Stimulated activated naive B cell treated with anti-CD40 and anti-IgM and Interleukin-4, amounts not matched to agents 10 μg/mL and 1 μg/mL and 100 μg/mL, for 72 hours (primary cell): ENCODE data around the gene SLC9C1.
A peak's percentile ranks its signal among the peaks of the same experiment; 100 is the strongest.

Experiments
- ATAC-seq, 2 donors: fragments of 150-1000 bp; cut with Tn5 transposase; replicated peaks; 2 replicates each; pipeline ENCODE4 v1.10.0; 2021; ENCODE audit warnings: moderate library complexity in 1 of 2
- DNase-seq: peaks from one replicate; pipeline ENCODE4 v3.0.0; 2021
- H3K27ac Mint-ChIP-seq: one replicate; pipeline ENCODE4 v1.8.0; 2022; ENCODE audit warnings: mild to moderate bottlenecking, mixed read lengths
- H3K27me3 Mint-ChIP-seq, 2 donors: one replicate each; pipeline ENCODE4 v1.8.0; 2022; ENCODE audit warnings: mixed read lengths in 2 of 2
- H3K36me3 Mint-ChIP-seq, 2 donors: one replicate each; pipeline ENCODE4 v1.8.0; 2022; ENCODE audit warnings: mixed read lengths in 2 of 2, mild to moderate bottlenecking in 1 of 2
- H3K4me1 Mint-ChIP-seq, 2 donors: one replicate each; pipeline ENCODE4 v1.8.0; 2022; ENCODE audit warnings: mixed read lengths in 2 of 2, mild to moderate bottlenecking in 1 of 2
- H3K4me3 Mint-ChIP-seq, 2 donors: one replicate each; pipeline ENCODE4 v1.8.0; 2022; ENCODE audit warnings: mild to moderate bottlenecking in 2 of 2, mixed read lengths in 2 of 2, moderate library complexity in 1 of 2
- H3K9me3 Mint-ChIP-seq, 2 donors: one replicate each; pipeline ENCODE4 v1.8.0; 2022; ENCODE audit warnings: mixed read lengths in 2 of 2, mild to moderate bottlenecking in 1 of 2

SLC9C1 gene

GRCh38 chr3:112136959-112137693 lies 156.9 kb downstream of the SLC9C1 start:
- no peaks in the 10 kb centered on the region for H3K36me3 Mint-ChIP-seq
- H3K9me3 Mint-ChIP-seq: no peaks in the 10 kb centered on the region
- peak; percentile 26 for ATAC-seq
- DNase-seq: no peak
- peaks cover 44 to 61% of the 10 kb centered on the region in 2 donors for H3K4me1 Mint-ChIP-seq
- H3K4me3 Mint-ChIP-seq: peak overlapping the region; percentile 35 to 50
- H3K27me3 Mint-ChIP-seq: no peaks in the 10 kb centered on the region
- H3K27ac Mint-ChIP-seq: peak overlapping the region; percentile 81

- peak; percentile 50 to 55 for ATAC-seq
- Mint-ChIP-seq H3K27me3 (no peaks in the 10 kb centered on the region), H3K4me3 (peak overlapping the region; percentile 19 to 68), H3K9me3 (no peaks in the 10 kb centered on the region), H3K36me3 (no peaks in the 10 kb centered on the region), H3K27ac (peak overlapping the region; percentile 65), H3K4me1 (peaks cover 48 to 69% of the 10 kb centered on the region in 2 donors)
- no peak for DNase-seq
Measured at GRCh38 chr3:112136046-112136445, 158.0 kb downstream of the SLC9C1 start.

GRCh38 chr3:112134335-112135124 lies 159.5 kb downstream of the SLC9C1 start:
- peak overlapping the region; percentile 1 to 56 for H3K4me3 Mint-ChIP-seq
- DNase-seq: no peak
- peak overlapping the region; percentile 95 for H3K27ac Mint-ChIP-seq
- H3K9me3 Mint-ChIP-seq: no peaks in the 10 kb centered on the region
- H3K27me3 Mint-ChIP-seq: no peaks in the 10 kb centered on the region
- ATAC-seq: peak; percentile 15 to 39
- peaks cover 60 to 84% of the 10 kb centered on the region in 2 donors for H3K4me1 Mint-ChIP-seq
- H3K36me3 Mint-ChIP-seq: peaks cover 4 to 5% of the 10 kb centered on the region in 2 donors

GRCh38 chr3:112133626-112134334 lies 160.2 kb downstream of the SLC9C1 start:
- H3K36me3 Mint-ChIP-seq: peaks cover 4 to 5% of the 10 kb centered on the region in 2 donors
- H3K27ac Mint-ChIP-seq: peak overlapping the region; percentile 95
- DNase-seq: no peak
- H3K27me3 Mint-ChIP-seq: no peaks in the 10 kb centered on the region
- peaks cover 68 to 92% of the 10 kb centered on the region in 2 donors for H3K4me1 Mint-ChIP-seq
- peak overlapping the region; percentile 88 to 93 for H3K4me3 Mint-ChIP-seq
- no peak for ATAC-seq
- H3K9me3 Mint-ChIP-seq: no peaks in the 10 kb centered on the region

DNA sequence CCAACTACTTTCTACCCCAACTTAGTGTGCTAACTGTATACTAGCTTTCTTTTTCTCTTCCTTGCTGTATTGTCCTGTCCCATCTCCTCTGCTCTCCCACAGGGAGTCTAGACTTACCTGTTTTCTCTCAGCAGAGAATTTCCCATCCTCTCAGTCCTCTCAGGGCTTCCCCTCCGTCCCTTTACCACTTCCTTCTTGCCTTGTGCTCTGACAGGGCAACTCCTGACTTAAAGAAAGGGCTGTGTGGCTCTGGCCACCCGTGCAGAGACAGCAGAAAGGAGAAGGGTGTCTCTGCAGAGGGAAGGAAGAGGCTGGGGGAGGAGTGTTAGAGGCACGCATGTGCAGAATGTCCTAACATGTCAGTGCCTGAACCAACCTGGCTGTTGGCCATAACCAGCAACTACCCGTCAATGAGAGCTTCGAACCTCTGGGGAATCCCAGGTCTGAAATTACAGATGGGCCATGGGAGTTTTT lies 161.0 kb downstream of the SLC9C1 start, which contains the start of gene GCSAM:
Gene GCSAM, minus strand, starts transcription at position 274 of the 474 bp plus-strand sequence. Its CDS starts 128 bp downstream, at position 146.
- peak within 1 kb of the TSS; percentile 95 for H3K27ac Mint-ChIP-seq

GRCh38 chr3:112132554-112132953 lies 161.5 kb downstream of the SLC9C1 start:
- Mint-ChIP-seq H3K9me3 (no peaks in the 10 kb centered on the region), H3K4me1 (peaks cover 73 to 97% of the 10 kb centered on the region in 2 donors), H3K27me3 (no peaks in the 10 kb centered on the region), H3K27ac (peak overlapping the region; percentile 95), H3K36me3 (peaks cover 4 to 5% of the 10 kb centered on the region in 2 donors), H3K4me3 (peak overlapping the region; percentile 88 to 93)
- ATAC-seq (no peak), DNase-seq (no peak)

More for the DNA sequence above, 161.0 kb downstream of the SLC9C1 start, which contains the start of gene GCSAM:
- no peaks in the 10 kb centered on the region for H3K27me3 Mint-ChIP-seq
- peak within 1 kb of the TSS; percentile 88 to 93 for H3K4me3 Mint-ChIP-seq
- peak; percentile 87 for DNase-seq
- peak; percentile 87 to 88 for ATAC-seq
- H3K36me3 Mint-ChIP-seq: peaks cover 4 to 5% of the 10 kb centered on the region in 2 donors
- H3K9me3 Mint-ChIP-seq: no peaks in the 10 kb centered on the region
- H3K4me1 Mint-ChIP-seq: peaks cover 72 to 97% of the 10 kb centered on the region in 2 donors

DNA sequence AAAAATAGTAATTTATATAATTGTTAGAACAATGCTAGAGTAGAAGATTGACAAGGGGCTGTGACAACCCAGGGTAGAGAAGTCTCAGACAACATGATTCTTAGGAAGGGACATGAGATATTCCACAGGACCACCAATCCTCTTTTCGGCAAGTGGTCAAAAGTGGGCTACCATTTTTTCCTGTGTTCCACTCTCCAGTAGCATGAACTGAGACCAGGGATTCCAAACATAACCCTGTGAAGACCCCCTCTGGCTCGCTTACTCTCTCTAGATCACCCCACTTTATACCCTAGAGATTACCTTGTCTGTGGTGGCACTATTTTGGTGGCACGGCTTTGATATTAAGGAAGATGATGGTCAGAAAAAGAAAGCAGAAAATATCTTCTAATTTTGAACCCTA lies 161.9 kb downstream of the SLC9C1 start:
- ATAC-seq (no peak), DNase-seq (no peak)
- H3K9me3 Mint-ChIP-seq: no peaks in the 10 kb centered on the region
- peaks cover 69 to 97% of the 10 kb centered on the region in 2 donors for H3K4me1 Mint-ChIP-seq
- H3K36me3 Mint-ChIP-seq: peaks cover 4 to 5% of the 10 kb centered on the region in 2 donors
- peak overlapping the region; percentile 68 for H3K27ac Mint-ChIP-seq
- peak overlapping the region; percentile 88 to 93 for H3K4me3 Mint-ChIP-seq
- H3K27me3 Mint-ChIP-seq: no peaks in the 10 kb centered on the region

GRCh38 chr3:112131111-112131510 lies 162.9 kb downstream of the SLC9C1 start:
- H3K4me3 Mint-ChIP-seq: peak overlapping the region; percentile 49 to 53
- no peaks in the 10 kb centered on the region for H3K27me3 Mint-ChIP-seq
- H3K27ac Mint-ChIP-seq: no peak overlapping the region
- DNase-seq: no peak
- no peaks in the 10 kb centered on the region for H3K9me3 Mint-ChIP-seq
- no peak for ATAC-seq
- peaks cover 4 to 11% of the 10 kb centered on the region in 2 donors for H3K36me3 Mint-ChIP-seq
- H3K4me1 Mint-ChIP-seq: peaks cover 68 to 97% of the 10 kb centered on the region in 2 donors

- Mint-ChIP-seq H3K4me3 (peak overlapping the region; percentile 22 to 49), H3K27ac (peak overlapping the region; percentile 48)
Measured at GRCh38 chr3:112130638-112130993, 163.4 kb downstream of the SLC9C1 start.

GRCh38 chr3:112129925-112130637 lies 163.9 kb downstream of the SLC9C1 start:
- ATAC-seq (no peak), DNase-seq (no peak)
- peaks cover 71 to 97% of the 10 kb centered on the region in 2 donors for H3K4me1 Mint-ChIP-seq
- H3K36me3 Mint-ChIP-seq: peaks cover 7 to 19% of the 10 kb centered on the region in 2 donors
- H3K4me3 Mint-ChIP-seq: peak overlapping the region in 1 of 2 donors; percentile 49
- H3K9me3 Mint-ChIP-seq: no peaks in the 10 kb centered on the region
- H3K27ac Mint-ChIP-seq: peak overlapping the region; percentile 63
- H3K27me3 Mint-ChIP-seq: no peaks in the 10 kb centered on the region

More at GRCh38 chr3:112130638-112130993, 163.4 kb downstream of the SLC9C1 start:
- Mint-ChIP-seq H3K9me3 (no peaks in the 10 kb centered on the region), H3K36me3 (peaks cover 7 to 14% of the 10 kb centered on the region in 2 donors), H3K4me1 (peaks cover 68 to 97% of the 10 kb centered on the region in 2 donors), H3K27me3 (no peaks in the 10 kb centered on the region)
- no peak for DNase-seq
- no peak for ATAC-seq

GRCh38 chr3:112128843-112129727 lies 164.9 kb downstream of the SLC9C1 start:
- DNase-seq: peak; percentile 58
- Mint-ChIP-seq H3K27me3 (no peaks in the 10 kb centered on the region), H3K27ac (peak overlapping the region; percentile 63), H3K4me3 (peak overlapping the region; percentile 8 to 19), H3K36me3 (peaks cover 7 to 25% of the 10 kb centered on the region in 2 donors), H3K9me3 (no peaks in the 10 kb centered on the region), H3K4me1 (peaks cover 66 to 92% of the 10 kb centered on the region in 2 donors)
- ATAC-seq: peak; percentile 71 to 72
